MCF 10A (cell line): ENCODE data around the gene DCAF12. TPM values are rescaled to one million over a fixed set of nuclear protein-coding genes. Genes with fewer than 3 reads are reported as not detected.

ENCODE experiments used
- BruUV-seq: library from RNA; stranded (reverse); fragments of 400-500 nt; replicated peaks from 2 replicates; lab custom pipeline; 2021; lab: Mats Ljungman, UMichigan
- CTCF ChIA-PET: fragments of 300-600 bp; sonication (Branson Sonifier 250); formaldehyde crosslinking; extraction: SDS; loops from one replicate; lab custom pipeline; 2021; ENCODE audit warnings: antibody characterized with exemption, inconsistent platforms; lab: Yijun Ruan, JAX
- POLR2A ChIA-PET: fragments of 300-600, 350-650 bp; sonication (Branson Sonifier 250); formaldehyde crosslinking; extraction: SDS; loops from one replicate; lab custom pipeline; 2020; ENCODE audit warnings: antibody characterized with exemption, inconsistent platforms; lab: Yijun Ruan, JAX
- DNase-seq: peaks from one replicate; pipeline ENCODE4 v3.0.0-alpha.2; 2018; ENCODE audit not compliant: unreplicated experiment
- H3K27ac Mint-ChIP-seq: one replicate; pipeline ENCODE4 v1.8.0; 2022; ENCODE audit warnings: mild to moderate bottlenecking, low read depth, mixed read lengths; ENCODE audit not compliant: unreplicated experiment
- H3K27me3 Mint-ChIP-seq: one replicate; pipeline ENCODE4 v1.8.0; 2022; ENCODE audit warnings: mixed read lengths; ENCODE audit not compliant: insufficient read depth, unreplicated experiment
- H3K36me3 Mint-ChIP-seq: one replicate; pipeline ENCODE4 v1.8.0; 2022; ENCODE audit warnings: mild to moderate bottlenecking, moderate library complexity, mixed read lengths; ENCODE audit not compliant: insufficient read depth, unreplicated experiment
- H3K4me1 Mint-ChIP-seq: one replicate; pipeline ENCODE4 v1.8.0; 2022; ENCODE audit warnings: mixed read lengths; ENCODE audit not compliant: insufficient read depth, unreplicated experiment
- H3K4me3 Mint-ChIP-seq: one replicate; pipeline ENCODE4 v1.8.0; 2022; ENCODE audit warnings: mild to moderate bottlenecking, moderate library complexity, mixed read lengths; ENCODE audit not compliant: unreplicated experiment
- H3K9me3 Mint-ChIP-seq: one replicate; pipeline ENCODE4 v1.8.0; 2022; ENCODE audit warnings: mixed read lengths; ENCODE audit not compliant: unreplicated experiment
- intact Hi-C: fragments of 100-400 bp; cut with micrococcal nuclease; formaldehyde crosslinking; loops from 2 replicates; pipeline ENCODE4 v1.14.1; 2022
- total RNA-seq: library from RNA; stranded (reverse); gene quantifications from 2 replicates; pipeline ENCODE4 v1.2.3, GENCODE V29; 2022
- TF ChIP-seq, protein P1 (sequence below): fragments of 200-600 bp; IDR thresholded peaks from one replicate; pipeline ENCODE4 v1.8.0; 2022; ENCODE audit warnings: antibody characterized with exemption, mild to moderate bottlenecking; ENCODE audit not compliant: unreplicated experiment

DCAF12 gene
- total RNA-seq, 1 experiment from 2014 or later = 39.8 TPM

DNA sequence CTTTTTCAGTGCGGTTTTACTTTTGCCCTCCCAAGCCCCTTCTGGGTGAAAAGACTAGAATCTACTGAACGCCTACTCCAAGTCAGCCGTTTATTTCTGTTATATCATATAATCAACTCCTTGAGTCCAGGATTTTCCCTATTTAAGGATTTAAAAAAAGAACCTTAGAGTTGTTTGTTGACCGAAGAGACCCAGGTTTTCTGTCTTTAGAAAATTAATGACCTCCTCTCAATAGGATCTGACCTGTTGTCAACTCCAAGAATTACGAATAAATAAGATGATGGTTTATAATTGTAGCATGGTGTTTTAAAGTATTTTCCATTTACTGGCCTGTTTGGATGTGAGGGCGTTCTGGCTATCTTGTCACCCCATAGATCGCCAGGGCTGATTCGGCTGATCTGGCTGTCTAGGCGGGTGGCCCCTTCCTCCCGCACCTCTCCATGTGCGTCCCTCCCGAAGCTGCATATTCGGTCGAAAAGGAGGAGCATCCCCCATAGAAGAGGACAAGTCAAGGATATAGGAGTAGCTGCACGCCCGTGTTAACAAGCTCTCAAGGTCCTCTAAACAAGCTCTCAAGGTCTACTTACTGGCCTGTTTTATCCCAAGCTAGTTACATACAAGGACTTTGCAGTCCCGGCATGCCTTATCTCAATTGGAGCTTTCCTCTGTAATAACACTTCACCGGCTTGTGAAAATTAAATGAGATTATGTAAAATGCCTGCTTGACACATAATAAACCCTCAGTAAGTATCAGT, 76.7 kb downstream of the DCAF12 start:
- TF ChIP-seq, protein P1, sequence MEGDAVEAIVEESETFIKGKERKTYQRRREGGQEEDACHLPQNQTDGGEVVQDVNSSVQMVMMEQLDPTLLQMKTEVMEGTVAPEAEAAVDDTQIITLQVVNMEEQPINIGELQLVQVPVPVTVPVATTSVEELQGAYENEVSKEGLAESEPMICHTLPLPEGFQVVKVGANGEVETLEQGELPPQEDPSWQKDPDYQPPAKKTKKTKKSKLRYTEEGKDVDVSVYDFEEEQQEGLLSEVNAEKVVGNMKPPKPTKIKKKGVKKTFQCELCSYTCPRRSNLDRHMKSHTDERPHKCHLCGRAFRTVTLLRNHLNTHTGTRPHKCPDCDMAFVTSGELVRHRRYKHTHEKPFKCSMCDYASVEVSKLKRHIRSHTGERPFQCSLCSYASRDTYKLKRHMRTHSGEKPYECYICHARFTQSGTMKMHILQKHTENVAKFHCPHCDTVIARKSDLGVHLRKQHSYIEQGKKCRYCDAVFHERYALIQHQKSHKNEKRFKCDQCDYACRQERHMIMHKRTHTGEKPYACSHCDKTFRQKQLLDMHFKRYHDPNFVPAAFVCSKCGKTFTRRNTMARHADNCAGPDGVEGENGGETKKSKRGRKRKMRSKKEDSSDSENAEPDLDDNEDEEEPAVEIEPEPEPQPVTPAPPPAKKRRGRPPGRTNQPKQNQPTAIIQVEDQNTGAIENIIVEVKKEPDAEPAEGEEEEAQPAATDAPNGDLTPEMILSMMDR = no peak
- intact Hi-C loops = no loop called here
- peaks cover 20% of the 10 kb centered on the region for H3K4me1 Mint-ChIP-seq
- TSS peak; percentile 88 for BruUV-seq
- H3K27ac Mint-ChIP-seq = peak overlapping the region; percentile 99
- no peaks in the 10 kb centered on the region for H3K36me3 Mint-ChIP-seq
- no peaks in the 10 kb centered on the region for H3K9me3 Mint-ChIP-seq
- POLR2A ChIA-PET = interaction anchor here (0.6 to 4.6 kb wide), 9 partner anchors 9 to 327 kb away, joined by 3 to 105 read pairs (median 4); partner anchors contain the start of genes MYORG and UBAP1
- no peaks in the 10 kb centered on the region for H3K27me3 Mint-ChIP-seq
- peak overlapping the region; percentile 89 for H3K4me3 Mint-ChIP-seq
- peak; percentile 3 for DNase-seq
- CTCF ChIA-PET = interaction anchor here (0.9 kb wide), 1 partner anchor 24 kb away, joined by 3 read pairs; no protein-coding TSS in a partner anchor

GRCh38 chr9:34048727-34049629, 77.5 kb downstream of the DCAF12 start, which contains the start of gene UBAP2:
Gene UBAP2, minus strand, starts transcription at chr9:34048887. Its CDS starts 31,739 bp downstream, at chr9:34017148.
- Mint-ChIP-seq H3K4me1 (peaks cover 20% of the 10 kb centered on the region), H3K9me3 (no peaks in the 10 kb centered on the region), H3K27ac (peak within 1 kb of the TSS; percentile 99), H3K36me3 (peaks cover 5% of the 10 kb centered on the region), H3K27me3 (no peaks in the 10 kb centered on the region), H3K4me3 (peak within 1 kb of the TSS; percentile 89)
- ChIA-PET POLR2A (interaction anchor here (0.5 to 4.6 kb wide), 18 partner anchors 9 to 1023 kb away, joined by 3 to 105 read pairs (median 4); partner anchors contain the start of genes DCAF12, MYORG and UBAP1), CTCF (interaction anchor here (0.5 to 2.3 kb wide), 4 partner anchors 24 to 85 kb away, joined by 3 to 20 read pairs (median 6); no protein-coding TSS in a partner anchor)
- peak; percentile 98 for DNase-seq
- no TSS peak for BruUV-seq
- TF ChIP-seq, protein P1 = no peak
- intact Hi-C loops = loop anchor here (1.0 kb wide), 1 partner anchor 109 kb away; no protein-coding TSS in a partner anchor

GRCh38 chr9:34047864-34048726, 78.4 kb downstream of the DCAF12 start:
- CTCF ChIA-PET = interaction anchor here (0.5 to 2.3 kb wide), 4 partner anchors 25 to 86 kb away, joined by 3 to 20 read pairs (median 6); no protein-coding TSS in a partner anchor
- Mint-ChIP-seq H3K4me1 (peaks cover 20% of the 10 kb centered on the region), H3K27me3 (no peaks in the 10 kb centered on the region), H3K4me3 (peak overlapping the region; percentile 89), H3K9me3 (no peaks in the 10 kb centered on the region), H3K27ac (peak overlapping the region; percentile 99), H3K36me3 (peaks cover 10% of the 10 kb centered on the region)
- TF ChIP-seq, protein P1 = no peak
- BruUV-seq = TSS peak; percentile 49
- POLR2A ChIA-PET = interaction anchor here (0.6 to 4.6 kb wide), 18 partner anchors 8 to 1022 kb away, joined by 3 to 105 read pairs (median 4); partner anchors contain the start of genes DCAF12, MYORG and UBAP1
- peak; percentile 44 for DNase-seq
- intact Hi-C loops = loop anchor here (1.0 kb wide), 1 partner anchor 110 kb away; no protein-coding TSS in a partner anchor
